Measurements from ENCODE around the gene RRM2.
A peak's percentile ranks its signal among the peaks of the same experiment; 100 is the strongest.

Gene RRM2

DNA sequence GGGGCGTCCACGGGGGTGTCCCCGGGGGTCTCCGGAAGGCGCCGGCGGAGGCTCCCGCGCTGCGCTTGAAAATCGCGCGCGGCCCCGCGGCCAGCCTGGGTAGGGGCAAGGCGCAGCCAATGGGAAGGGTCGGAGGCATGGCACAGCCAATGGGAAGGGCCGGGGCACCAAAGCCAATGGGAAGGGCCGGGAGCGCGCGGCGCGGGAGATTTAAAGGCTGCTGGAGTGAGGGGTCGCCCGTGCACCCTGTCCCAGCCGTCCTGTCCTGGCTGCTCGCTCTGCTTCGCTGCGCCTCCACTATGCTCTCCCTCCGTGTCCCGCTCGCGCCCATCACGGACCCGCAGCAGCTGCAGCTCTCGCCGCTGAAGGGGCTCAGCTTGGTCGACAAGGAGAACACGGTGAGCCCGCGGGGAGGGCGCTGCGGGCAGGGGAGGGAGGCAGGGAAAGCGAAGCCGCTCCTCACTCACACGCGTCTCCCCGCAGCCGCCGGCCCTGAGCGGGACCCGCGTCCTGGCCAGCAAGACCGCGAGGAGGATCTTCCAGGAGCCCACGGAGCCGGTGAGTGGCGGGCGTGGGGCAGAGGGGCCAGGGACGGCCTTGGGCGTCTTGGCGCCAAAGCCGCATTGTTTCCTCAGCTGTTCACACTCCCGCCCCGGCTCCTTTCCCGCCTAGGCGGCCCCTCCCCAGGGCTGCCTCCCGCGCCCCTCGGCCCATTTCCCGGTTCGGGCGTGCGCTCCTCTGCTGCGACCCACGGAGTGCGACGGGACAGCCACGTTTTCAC lies at the start of gene RRM2:
TSS of gene RRM2 (plus strand) at position 240 of the 781 bp plus-strand sequence. CDS start at position 300, 60 bp downstream.
- peak; percentile 77 for DNase-seq

DNA sequence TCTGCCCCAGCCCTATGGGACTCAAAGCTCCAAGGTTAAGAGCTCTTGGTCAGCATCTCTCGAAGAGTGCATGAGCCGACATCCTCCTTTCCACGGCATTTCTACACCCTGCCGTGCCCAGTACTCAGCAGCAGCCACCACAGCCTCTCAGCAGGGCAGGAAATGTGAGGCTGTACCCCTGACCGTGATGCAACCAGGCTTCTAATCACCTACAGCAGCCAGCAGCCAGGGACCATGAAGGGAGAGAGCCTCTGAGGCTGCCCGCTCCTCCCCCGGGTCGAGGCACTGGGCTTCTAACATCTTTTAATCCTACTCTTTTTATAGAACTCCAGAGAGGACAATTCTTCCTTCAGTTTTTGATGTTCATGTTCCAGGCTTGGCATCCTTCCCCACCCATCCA lies 48.8 kb upstream of the RRM2 start:
- DNase-seq = no peak

GRCh38 chr2:10075101-10075500 lies 47.4 kb upstream of the RRM2 start:
- DNase-seq = no peak

- DNase-seq = no peak
Observed at GRCh38 chr2:10075571-10076209, 46.8 kb upstream of the RRM2 start.

DNA sequence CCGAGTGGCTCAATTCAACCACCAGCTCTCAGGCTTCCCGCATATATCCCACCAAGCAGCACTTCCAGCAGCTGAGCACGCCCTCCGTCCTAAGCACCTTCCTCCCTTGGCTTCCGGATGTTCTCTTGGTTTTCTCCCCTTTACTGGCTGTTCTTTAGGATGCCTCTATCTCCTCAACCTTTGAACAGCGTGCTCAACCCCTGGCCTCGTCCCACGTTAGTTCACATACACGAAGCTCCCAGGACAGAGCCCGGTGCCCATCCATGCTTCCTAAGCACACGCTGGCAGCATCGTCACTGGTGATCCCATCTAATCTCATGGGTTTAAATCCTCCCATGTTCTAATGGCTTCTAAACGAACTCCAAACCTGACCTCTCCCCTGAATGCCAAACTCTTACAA lies 46.0 kb upstream of the RRM2 start:
- DNase-seq = no peak

- DNase-seq = no peak
Observed at GRCh38 chr2:10076988-10077527, 45.5 kb upstream of the RRM2 start.

DNA sequence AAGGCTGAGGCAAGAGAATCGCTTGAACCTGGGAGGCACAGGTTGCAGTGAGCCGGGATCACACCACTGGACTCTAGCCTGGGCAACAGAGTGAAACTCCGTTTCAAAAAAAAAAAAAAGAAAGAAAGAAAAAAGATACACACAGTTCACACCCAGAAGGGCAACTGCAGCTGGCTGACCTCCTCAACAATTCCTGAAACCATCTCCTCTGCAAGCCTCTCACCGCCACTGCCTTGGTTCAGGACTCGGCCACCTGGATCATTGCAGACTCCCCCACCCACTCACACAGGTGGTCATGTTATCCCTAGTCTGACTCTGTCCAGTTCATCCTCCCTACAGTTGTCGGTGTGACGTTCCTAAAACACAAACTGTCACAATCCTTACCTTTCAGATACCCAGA lies 44.5 kb upstream of the RRM2 start:
- no peak for DNase-seq

GRCh38 chr2:10078704-10079265 lies 43.8 kb upstream of the RRM2 start:
- DNase-seq = no peak

GRCh38 chr2:10079266-10079869 lies 43.2 kb upstream of the RRM2 start:
- DNase-seq = no peak

DNA sequence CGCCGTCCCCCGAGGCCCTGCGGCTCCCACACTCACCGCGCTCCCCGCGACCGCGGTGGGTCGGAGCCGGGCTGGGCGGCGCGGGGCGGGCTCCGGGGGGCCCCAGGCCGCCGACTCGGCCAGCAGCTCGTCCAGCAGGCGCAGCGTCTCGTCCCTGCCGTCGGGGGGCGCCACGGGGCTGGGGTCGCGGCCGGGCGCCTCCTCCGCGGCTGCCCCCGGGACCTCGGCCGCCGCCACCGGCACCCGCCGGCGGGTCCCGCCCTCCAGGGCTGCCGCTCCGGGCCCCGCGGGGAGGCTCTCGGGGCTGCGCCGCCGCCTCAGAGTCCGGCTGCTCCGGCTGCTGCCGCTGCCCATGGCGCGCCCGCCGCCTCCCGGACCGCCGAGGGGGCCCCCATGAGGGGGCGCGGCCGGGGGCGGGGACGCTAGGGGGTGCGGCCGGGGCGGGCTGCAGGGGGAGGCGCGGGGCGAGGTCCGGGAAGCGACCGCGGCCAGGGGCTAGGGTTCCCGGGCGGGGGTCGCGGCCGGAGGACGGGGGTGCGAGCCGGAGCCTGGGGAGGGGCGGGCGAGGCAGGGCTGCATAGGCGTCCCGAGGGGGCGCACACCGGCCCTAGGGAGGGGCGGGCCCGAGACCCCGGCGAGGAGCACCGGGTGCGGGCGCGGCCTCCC lies 42.5 kb upstream of the RRM2 start, which contains the start of gene CYS1:
TSS of gene CYS1 (minus strand) at position 542 of the 666 bp plus-strand sequence. CDS start at position 354, 188 bp downstream.
- no peak for DNase-seq

DNA sequence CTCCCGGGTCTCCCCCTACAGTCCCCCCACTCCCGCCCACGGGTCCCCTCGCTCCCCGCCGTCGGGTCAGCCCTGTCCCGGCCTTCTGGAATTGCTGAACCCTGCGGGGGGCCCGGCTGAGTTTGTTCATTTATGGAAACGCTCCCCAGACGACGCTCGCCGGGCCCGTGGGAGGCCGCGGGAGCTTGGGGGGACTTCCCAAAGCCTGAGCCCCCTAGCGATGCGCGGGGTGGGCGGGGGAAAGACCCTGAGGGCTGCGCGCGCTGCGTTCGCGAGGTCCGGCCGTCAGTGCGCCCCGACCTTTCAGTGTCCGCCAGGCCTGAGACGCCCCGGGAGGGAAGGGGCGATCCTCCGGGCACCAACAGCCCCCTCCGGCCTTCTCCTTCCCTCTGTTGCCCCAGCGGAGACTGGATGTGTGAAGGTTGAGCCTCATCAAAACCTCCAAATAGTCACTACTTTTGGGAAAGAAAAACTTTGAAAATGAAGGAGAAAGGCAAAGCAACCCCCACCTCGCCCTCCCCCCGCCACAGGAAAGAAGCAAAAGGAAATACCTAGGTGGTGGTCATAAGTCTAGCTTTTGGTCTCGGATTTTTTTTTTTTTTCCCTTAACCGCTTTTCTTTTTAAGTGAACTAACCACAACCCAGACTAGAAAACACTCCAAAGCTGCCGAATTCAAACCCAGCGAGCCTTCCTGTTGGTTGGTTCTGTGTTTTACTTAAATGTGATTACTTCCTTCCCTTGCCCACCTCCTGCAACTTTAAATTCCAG lies 41.8 kb upstream of the RRM2 start:
- DNase-seq = peak; percentile 5

- no peak for DNase-seq
Observed at GRCh38 chr2:10083046-10083445, 39.5 kb upstream of the RRM2 start.

- DNase-seq = no peak
Observed at GRCh38 chr2:10083692-10084211, 38.8 kb upstream of the RRM2 start.

DNA sequence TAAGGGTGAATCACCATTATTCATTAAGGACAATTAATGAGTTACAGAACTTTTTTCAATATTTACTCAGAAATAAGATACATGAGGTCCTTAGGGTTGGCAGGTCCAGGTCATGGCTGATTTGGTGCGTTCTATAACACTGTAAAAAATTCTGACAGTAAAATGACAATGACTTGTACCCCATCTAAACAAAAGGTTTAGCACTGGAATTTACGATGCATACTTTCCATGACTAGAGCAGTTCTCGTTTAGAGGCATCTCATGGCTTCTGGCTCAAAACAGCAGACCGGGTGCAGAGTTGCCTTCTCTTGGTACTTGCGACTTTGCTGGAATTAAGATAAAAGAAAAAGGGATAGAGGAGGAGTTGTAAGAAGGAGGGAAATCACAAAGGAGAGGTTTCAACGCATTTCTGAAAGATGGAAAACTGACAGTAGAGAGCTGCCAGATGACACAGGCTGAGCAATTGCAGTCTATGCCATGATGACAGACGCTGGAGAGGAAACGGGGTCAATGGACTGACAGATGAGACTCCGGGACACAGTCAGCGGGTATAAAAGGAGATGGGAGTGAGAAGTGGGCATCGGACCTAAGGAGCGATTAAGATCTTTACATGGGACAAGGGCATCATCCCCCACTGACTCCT lies 38.2 kb upstream of the RRM2 start:
- DNase-seq = no peak

- DNase-seq = no peak
Observed at GRCh38 chr2:10085043-10085667, 37.4 kb upstream of the RRM2 start.

DNA sequence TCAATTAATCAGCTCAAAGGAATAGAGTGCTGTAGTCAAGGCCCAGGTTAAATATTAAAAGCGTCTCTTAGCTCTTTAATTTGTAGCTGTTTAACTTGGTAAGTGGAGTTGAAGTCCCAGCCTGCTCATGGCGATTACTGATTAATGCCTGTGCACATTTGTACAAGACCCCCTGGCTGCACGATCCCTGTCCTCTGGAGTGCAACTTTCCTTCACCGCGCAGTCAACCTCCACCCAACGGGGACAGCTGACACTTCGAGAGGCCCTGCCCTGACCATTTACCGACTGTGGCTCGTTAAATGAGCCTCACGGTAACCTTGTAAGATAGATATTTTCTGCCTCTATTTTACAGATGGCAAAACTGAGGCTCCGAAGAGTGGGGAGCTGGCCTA lies 36.9 kb upstream of the RRM2 start:
- no peak for DNase-seq

GRCh38 chr2:10086950-10087349 lies 35.6 kb upstream of the RRM2 start:
- no peak for DNase-seq

DNA sequence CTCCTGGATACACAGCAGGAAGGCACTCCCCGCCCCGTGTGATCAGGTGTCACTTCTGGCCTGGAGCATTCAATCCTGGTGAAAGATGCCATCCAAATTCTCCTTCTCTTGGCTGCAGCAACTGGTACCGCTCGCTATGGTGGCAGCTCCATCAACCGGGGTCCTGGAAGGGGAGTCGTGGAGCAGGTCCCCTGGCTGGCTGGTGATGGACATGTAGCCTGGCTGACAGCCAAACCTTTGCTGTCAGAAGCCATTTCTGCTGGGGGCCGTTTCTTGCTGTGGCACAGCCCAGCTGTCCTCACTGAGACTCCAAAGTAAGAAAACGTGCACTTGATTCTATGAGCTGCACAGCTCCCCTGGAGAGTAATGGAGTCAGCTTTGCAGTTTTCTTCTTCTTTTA lies 35.2 kb upstream of the RRM2 start:
- DNase-seq = no peak

- no peak for DNase-seq
Observed at GRCh38 chr2:10089565-10090190, 32.9 kb upstream of the RRM2 start.

DNA sequence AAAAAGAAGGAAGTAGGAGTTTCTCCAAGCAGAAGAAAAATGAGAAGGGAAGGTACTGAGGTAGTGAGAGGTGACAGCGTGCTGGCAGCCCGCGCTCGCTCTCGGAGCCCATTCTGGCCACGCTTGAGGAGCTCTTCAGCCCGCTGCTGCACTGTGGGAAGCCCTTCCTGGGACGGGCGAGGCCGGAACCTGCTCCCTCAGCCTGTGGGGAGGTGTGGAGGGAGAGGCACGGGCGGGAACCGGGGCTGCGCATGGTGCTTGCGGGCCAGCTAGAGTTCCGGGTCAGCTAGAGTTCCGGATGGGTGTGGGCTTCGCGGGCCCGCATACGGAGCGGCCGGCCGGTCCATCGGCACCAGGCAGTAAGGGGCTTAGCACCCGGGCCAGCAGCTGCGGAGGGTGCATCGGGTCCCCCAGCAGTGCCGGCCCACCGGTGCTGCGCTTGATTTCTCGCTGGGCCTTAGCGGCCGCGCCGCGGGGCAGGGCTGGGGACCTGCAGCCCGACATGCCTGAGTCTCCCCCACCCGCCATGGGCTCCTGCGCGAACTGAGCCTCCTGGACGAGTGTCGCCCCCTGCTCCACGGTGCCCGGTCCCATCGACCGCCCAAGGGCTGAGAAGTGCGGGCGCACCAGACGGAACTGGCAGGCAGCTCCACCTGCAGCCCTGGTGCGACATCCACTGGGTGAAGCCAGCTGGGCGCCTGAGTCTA lies 31.2 kb upstream of the RRM2 start:
- DNase-seq = no peak
